Mammary epithelial cell (primary cell): ENCODE results near the gene SYVN1.

Experiments used
- CTCF ChIP-seq, 2 donors: IDR thresholded peaks in 1 of 2; conservative IDR thresholded peaks in 1 of 2; 2 replicates each; pipeline ENCODE4 v1.5.1; 2011 to 2012; ENCODE audit warnings: inconsistent platforms in 2 of 2, low read length in 2 of 2, mild to moderate bottlenecking in 2 of 2, control low read depth in 1 of 2, low read depth in 1 of 2; ENCODE audit not compliant: insufficient read depth in 1 of 2; ENCODE audit errors: extremely low read depth in 1 of 2
- EZH2 ChIP-seq: IDR thresholded peaks from 2 replicates; pipeline ENCODE4 v1.6.1; 2012; ENCODE audit warnings: low read length, inconsistent platforms, borderline replicate concordance

- TF ChIP-seq CTCF (conservative IDR thresholded peaks at IDR 0.05 in 1 of 2, IDR thresholded peaks at IDR 0.05 in 1 of 2; ENCODE audit: extremely low read depth in 1 of 2, insufficient read depth in 1 of 2, low read depth in 1 of 2, low read length in 2 of 2) (no peak), EZH2 (no peak)
Measured at GRCh38 chr11:65104628-65105027, 29.7 kb downstream of the SYVN1 start.
